ENCODE measurements around the gene FNDC7.

DNA sequence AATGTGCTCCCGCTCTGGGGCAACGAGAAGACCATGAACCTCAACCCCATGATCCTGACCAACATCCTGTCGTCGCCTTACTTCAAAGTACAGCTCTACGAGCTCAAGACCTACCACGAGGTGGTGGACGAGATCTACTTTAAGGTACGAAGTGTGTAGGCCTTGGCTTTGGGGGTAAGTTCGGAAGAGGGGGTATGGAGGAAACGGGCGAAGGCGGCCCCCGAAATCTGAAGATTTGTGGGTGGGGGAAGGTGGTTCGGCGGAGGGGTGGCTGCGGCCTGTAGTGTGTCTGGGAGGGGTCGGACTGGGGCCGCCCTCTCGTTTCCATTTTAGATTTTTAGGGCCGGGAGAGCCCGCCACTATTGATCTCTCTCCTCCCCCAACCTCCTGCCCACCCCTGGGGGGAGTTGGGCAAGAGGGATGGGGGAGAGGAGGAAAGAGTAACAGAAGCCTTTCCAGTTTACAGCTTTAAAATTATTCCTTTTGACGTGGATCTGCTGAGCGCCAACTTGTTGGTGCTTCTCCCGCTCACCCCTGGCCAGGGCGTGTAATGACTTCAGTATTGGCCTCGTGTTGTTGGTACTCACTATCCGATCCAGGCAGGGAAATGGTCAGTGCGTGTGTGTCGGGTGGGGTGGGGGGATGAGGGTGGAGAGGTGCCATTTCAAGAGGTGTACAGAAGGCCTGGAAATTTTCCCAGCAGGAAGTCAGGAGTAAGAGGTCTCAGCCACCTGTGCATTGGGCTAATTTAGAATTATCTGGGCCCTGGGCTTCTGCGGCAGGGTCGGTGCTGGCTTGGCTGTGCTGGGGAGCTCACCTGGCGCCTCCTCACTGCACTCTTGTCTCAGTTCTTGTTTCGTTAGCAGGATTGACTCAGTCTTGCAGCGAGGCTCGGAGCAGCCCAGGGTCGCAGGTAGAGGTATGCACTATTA is 19.7 kb upstream of the FNDC7 start:
- TF ChIP-seq, protein P1, sequence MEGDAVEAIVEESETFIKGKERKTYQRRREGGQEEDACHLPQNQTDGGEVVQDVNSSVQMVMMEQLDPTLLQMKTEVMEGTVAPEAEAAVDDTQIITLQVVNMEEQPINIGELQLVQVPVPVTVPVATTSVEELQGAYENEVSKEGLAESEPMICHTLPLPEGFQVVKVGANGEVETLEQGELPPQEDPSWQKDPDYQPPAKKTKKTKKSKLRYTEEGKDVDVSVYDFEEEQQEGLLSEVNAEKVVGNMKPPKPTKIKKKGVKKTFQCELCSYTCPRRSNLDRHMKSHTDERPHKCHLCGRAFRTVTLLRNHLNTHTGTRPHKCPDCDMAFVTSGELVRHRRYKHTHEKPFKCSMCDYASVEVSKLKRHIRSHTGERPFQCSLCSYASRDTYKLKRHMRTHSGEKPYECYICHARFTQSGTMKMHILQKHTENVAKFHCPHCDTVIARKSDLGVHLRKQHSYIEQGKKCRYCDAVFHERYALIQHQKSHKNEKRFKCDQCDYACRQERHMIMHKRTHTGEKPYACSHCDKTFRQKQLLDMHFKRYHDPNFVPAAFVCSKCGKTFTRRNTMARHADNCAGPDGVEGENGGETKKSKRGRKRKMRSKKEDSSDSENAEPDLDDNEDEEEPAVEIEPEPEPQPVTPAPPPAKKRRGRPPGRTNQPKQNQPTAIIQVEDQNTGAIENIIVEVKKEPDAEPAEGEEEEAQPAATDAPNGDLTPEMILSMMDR (IDR thresholded peaks at IDR 0.05) = no peak
- no peak for TF ChIP-seq POLR2A (IDR thresholded peaks at IDR 0.05)
